T-helper 2 cell treated with Interferon-gamma antibody and Interleukin-4, amounts not matched to agents 100 ng/mL and 5 ng/mL, for 36 hours (primary cell): Measurements from ENCODE around the gene SH3BP5. TPM values are rescaled to one million over a fixed set of nuclear protein-coding genes. Genes with fewer than 3 reads are reported as not detected.

Source experiments
- intact Hi-C: fragments of 100-400 bp; cut with micrococcal nuclease; formaldehyde crosslinking; loops from one replicate; pipeline ENCODE4 v1.15.1; 2023
- total RNA-seq: library from RNA; stranded (reverse); gene quantifications from 2 replicates; pipeline ENCODE4 v1.2.3, GENCODE V29; 2022

Gene SH3BP5
- total RNA-seq, 1 donor from 2014 or later = 41.9 TPM

- intact Hi-C loops = no loop called here
These were observed 4.4 kb downstream of the SH3BP5 start for GRCh38 chr3:15327941-15328340.

GRCh38 chr3:15326673-15327072 lies 5.7 kb downstream of the SH3BP5 start:
- intact Hi-C loops = no loop called here

GRCh38 chr3:15326037-15326436 lies 6.3 kb downstream of the SH3BP5 start:
- intact Hi-C loops = no loop called here

GRCh38 chr3:15325228-15325627 lies 7.2 kb downstream of the SH3BP5 start:
- intact Hi-C loops = no loop called here

DNA sequence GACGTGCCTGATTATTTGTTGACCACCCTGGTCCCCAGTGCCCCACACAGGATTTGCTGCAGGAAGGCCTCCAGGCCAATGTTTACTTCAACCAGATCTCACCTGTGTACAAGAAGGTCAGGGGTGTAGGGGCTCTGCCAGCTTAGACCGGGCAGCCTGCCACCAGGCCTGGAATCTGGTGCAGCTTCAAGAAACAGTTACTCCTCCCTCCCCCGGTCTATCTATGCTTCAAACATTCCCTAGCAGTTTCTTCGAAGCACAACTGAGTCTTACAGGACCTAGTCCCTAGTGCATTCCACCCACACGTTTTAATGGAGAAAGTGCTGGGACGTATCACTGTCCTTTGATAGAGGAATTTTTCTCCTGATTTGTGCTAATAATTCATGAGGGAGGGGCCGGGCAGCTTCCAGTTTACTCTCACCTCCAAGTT lies 8.0 kb downstream of the SH3BP5 start:
- intact Hi-C loops = no loop called here

DNA sequence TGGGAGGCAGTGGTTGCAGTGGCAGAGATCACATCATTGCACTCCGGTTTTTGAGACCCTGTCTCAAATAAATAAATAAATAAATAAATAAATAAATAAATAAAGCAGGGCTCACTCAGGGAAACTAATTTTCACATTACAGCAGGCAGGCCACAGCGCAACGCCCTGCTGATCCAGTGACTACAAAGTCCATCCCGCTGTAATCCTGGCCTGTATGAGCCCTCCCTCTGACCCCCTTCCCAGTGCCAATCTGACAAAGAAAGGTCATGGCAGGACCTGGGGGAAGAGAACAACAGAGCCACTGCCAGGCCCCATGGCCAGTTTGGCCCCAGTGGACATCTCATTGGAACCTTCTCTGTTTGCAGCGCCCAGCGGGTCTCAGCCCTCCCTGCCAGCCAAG lies 9.3 kb downstream of the SH3BP5 start:
- intact Hi-C loops = no loop called here

- intact Hi-C loops = no loop called here
These were observed 11.0 kb downstream of the SH3BP5 start for GRCh38 chr3:15321349-15321748.

DNA sequence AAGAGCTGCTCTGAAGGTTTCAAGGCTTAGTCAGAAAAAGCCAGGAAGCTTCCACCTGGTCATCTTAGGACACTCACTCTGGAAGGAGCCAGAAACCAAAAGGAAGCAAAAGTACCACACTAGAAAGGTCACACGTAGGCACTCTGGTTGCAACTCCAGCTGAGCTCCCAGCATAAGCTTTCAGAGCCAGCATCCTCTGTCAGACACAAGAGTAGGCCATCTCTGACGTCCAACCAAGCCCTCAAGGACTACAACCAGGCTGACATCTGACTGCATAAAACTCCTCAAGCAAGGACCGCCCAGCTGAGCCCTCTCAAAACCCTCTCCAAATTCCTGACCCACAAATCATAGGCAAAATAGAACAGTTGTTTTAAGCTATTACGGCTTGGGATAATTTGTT lies 12.8 kb downstream of the SH3BP5 start:
- intact Hi-C loops = no loop called here

- intact Hi-C loops = no loop called here
These were observed 13.2 kb downstream of the SH3BP5 start for GRCh38 chr3:15319136-15319535.

DNA sequence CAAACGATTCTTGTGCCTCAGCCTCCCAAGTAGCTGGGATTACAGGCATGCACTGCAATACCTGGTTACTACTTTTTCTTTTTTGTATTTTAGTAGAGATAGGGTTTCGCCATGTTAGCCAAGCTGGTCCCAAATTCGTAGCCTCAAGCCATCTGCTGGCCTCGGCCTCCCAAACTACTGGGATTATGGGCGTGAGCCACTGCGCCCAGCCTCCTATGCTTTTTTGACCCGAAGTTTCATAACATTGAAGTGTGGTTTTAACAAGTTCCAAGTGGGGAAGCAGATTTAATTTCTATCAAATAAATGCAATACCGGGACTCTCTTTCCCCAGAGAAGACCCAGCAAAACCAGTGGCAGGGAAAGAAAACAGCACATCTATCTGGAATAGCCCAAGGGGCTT lies 13.7 kb downstream of the SH3BP5 start:
- intact Hi-C loops = no loop called here

DNA sequence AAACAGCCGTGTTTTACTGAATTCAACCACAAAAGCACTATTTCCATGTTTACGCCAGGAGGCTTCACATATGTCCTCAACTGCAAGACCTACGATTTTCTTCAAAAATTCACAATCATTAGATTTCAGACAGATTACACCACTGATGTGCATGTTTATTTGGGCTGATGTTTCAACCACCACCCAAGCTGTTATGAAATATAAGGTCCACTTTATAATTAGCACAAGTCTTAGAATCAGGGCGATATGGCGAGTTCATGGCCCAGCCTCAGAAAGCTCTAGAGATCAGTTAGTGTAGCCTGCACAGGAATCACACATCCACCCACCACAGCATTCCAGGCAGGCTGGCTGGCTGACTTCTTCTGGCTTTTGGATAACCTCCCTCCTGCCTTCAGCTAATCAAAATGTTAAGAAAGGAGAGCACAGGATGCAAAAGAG lies 15.4 kb downstream of the SH3BP5 start:
- intact Hi-C loops = no loop called here

GRCh38 chr3:15315003-15315402 lies 17.4 kb downstream of the SH3BP5 start:
- intact Hi-C loops = no loop called here

DNA sequence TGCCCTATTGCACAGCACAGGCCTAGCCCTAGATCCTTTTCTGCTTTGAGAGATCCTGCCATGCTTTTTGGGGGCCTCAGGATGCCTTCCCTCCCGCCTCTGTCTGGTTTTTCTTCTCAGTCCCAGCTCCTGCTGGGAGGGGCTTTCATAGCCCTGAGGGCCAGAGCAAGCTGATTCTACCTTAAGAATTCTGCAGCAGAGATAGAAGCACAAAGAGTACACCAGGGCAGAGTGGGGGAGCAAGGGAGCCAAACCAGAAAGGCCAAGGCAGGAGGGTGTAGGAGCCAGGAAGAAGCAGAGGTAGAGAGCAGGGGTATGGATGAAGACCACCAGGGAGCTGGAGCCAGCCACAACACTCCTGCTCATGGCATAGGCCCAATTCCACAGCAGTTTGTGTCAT lies 18.1 kb downstream of the SH3BP5 start:
- intact Hi-C loops = no loop called here

DNA sequence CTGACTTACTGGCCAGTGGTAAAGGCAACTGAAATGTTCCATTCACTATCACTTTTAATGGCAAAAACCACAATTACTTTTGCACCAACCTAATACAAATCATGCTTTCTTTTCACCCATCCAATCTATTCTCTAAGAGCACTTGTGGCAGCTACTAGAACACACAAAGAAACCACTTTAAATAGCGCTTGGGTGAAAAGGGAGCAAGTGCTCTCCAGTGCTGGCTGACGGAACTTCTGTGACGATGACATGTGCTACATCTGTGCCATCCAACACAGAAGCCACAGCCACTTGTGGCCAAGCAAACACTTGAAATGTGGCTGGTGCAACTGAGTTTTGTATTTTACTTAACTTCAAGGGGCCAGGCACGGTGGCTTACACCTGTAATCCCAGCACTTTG lies 18.9 kb downstream of the SH3BP5 start:
- intact Hi-C loops = no loop called here

DNA sequence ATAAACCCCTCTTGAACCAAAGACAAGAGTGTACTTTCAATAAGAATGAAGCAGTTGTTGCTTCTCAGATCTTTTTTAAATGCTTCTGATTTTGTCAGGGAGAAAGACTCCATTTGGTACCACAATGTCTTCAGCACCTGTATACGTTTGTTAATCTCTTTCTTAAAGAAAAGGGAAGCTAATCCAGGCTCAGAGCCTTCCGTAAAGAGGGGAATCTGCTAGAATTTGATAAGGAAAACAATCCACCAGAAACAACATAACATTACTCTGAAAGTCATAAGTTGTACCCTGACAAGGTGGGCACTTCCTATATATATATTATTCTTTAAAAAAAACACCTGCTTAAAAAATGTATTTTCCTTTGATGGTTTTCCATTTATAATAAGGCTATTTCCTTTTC lies 19.8 kb downstream of the SH3BP5 start:
- intact Hi-C loops = no loop called here

GRCh38 chr3:15310491-15311370 lies 21.7 kb downstream of the SH3BP5 start:
- intact Hi-C loops = loop anchor here (1.0 to 2.0 kb wide), 4 partner anchors 18 to 68 kb away; partner anchors contain the start of gene SH3BP5

DNA sequence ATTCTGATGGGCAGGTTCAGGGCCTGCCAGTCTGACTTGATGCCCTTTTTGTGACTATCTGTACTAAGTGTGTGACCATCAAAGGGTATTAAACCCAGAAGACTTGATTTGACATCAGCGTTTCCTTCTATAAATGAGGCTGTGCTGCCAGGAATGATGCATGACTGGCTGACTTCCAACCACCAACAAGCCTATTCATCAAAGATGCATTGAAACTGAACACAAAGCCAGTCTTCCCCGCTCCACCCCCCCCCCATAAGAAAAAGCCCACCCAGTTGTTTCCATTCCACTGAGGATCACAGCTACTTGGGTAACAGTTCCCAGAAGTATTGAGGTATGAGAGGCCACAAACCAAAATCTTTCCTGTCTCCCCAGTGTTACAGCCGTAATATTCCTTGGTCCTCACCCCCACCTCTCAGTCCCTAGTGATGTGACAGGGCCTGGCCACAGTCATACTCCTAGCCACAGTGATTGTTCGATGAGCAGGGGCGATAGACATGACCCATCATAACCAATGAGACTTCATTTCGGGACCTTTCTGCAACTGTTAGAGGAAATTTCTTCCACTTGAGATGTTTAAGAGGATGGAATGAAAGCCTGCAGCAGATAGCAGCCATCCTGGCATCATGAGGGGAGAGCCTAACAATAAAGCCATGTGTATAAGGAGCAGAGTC lies 22.6 kb downstream of the SH3BP5 start:
- intact Hi-C loops = loop anchor here (1.0 to 2.0 kb wide), 4 partner anchors 17 to 69 kb away; partner anchors contain the start of gene SH3BP5

- intact Hi-C loops = no loop called here
These were observed 24.8 kb downstream of the SH3BP5 start for GRCh38 chr3:15307580-15307979.

DNA sequence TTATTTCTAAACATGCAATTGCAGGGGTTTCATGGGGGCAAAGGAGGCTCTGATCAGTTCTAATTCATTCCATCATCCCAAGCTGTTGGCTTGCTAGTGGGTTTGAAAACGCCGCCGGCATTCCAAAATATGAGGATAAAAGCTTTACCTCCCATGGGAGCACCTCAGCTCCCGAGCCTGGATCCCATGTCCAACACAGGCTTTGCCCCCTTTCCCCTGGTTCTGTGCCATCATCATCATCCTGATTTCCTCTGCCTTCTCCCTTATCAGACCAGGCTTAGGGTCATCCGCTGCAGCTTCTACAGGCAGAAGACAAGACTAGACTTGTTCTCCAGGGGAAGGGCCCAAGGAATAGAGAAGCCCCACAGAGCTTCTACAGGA lies 25.4 kb downstream of the SH3BP5 start:
- intact Hi-C loops = no loop called here

DNA sequence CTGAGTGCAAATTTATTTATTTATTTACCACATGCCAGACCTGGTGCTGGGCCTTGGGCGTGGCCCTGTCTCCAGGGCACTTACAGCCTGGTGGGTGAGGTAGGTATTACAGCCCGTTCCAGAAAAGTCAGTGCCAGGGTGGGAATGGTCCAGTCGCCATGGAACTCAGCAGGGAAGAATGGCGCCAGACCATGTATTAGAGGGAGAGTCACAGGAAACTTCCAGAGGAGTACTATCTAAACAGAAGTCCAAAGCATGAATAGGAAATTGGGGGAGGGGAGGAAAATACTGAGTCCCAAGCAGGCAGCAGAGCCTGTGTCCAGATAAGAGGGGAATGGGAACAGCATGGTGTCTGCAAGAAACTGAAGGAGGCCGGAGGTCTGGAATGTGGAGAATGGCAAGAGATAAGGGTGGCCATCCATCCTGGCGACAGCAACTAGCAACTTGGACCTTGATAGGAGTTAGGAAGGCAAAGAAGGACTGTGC lies 27.0 kb downstream of the SH3BP5 start:
- intact Hi-C loops = no loop called here

DNA sequence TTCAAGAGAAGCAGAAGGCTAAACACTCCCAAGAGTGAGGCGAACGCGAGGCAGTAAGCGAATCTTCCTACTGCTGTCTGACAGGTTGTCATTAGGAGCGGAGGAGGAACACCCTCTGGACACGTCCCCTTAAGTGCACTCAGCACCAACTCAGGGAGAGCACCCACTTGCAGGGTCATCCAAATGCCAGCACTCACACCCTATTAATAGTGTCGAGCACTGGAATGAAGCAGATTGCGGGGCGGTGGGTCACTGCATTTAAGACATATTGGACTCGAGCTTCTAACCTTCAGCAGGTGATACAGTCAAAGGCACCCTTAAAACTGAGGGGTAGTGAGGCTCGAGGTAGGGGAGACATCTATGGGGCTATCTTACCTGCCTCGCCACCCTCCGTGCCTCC lies 28.7 kb downstream of the SH3BP5 start:
- intact Hi-C loops = no loop called here

DNA sequence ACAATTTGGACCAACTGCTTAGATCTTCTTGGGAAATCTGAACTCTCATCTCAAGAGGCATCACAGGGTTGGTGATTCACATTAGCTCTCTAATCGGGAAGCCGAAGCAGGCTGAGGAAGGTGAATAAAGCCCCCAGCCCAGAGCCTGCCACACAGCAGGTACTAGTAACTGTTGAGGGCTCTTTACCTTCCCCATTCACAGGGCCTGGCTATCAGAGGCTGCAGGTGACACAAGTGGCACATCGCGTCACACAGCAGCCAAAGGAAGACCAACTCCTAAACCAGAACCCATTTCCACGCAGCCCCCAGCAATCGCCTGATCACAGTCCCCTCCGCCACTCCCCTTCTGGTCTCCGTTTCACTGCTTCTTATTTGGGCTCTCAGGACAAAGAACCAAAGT lies 29.2 kb downstream of the SH3BP5 start:
- intact Hi-C loops = no loop called here
